GM13977 (cell line): ENCODE results near the gene UBC.
"Not testable (repeated sequence)": the region's sequence is repeated elsewhere in the genome, so short reads cannot be mapped to it uniquely, and the experiment has no call there.

Source experiments
- DNase-seq: peaks from one replicate; pipeline ENCODE4 v3.0.0; 2012; ENCODE audit warnings: low spot score
- in situ Hi-C: fragments of 300-500 bp; cut with MboI; formaldehyde crosslinking; loops from one replicate; pipeline ENCODE4 v1.12.0; 2022; ENCODE audit warnings: low sequenced_read_pairs, low pct_unique_long_range_greater_than_20kb, mixed read lengths, inconsistent platforms; ENCODE audit not compliant: unreplicated experiment
- TF ChIP-seq, protein P1 (sequence below): IDR thresholded peaks from 2 replicates; pipeline ENCODE4 v1.5.1; 2012; ENCODE audit warnings: mild to moderate bottlenecking, control low read depth; ENCODE audit not compliant: insufficient read depth; ENCODE audit errors: extremely low read depth, missing control alignments

Gene UBC

GRCh38 chr12:124898200-124898922 is 16.1 kb downstream of the UBC start:
- in situ Hi-C loops = no loop called here
- DNase-seq = peak; percentile 50
- TF ChIP-seq, protein P1, sequence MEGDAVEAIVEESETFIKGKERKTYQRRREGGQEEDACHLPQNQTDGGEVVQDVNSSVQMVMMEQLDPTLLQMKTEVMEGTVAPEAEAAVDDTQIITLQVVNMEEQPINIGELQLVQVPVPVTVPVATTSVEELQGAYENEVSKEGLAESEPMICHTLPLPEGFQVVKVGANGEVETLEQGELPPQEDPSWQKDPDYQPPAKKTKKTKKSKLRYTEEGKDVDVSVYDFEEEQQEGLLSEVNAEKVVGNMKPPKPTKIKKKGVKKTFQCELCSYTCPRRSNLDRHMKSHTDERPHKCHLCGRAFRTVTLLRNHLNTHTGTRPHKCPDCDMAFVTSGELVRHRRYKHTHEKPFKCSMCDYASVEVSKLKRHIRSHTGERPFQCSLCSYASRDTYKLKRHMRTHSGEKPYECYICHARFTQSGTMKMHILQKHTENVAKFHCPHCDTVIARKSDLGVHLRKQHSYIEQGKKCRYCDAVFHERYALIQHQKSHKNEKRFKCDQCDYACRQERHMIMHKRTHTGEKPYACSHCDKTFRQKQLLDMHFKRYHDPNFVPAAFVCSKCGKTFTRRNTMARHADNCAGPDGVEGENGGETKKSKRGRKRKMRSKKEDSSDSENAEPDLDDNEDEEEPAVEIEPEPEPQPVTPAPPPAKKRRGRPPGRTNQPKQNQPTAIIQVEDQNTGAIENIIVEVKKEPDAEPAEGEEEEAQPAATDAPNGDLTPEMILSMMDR = peak; percentile 82

DNA sequence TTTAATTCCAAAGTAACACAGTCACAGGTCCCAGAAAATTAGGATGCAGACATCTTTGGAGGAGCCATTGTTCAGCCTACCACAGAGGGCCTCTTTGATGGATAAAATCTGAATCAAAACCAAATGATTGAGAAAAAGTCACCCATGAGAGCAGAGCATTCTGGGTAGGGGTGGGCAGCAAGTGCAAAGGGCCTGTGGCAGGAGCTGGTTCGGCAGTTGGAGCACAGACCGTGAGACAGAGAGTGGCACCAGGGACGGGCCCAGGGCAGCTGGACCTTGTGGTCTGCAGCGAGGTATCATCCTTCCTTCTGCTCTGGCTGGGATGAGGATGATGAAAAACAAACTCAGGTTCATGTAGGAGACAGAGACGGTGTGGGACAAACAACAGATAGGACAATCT is 18.0 kb downstream of the UBC start:
- TF ChIP-seq, protein P1 = no peak
- no peak for DNase-seq
- in situ Hi-C loops = no loop called here

GRCh38 chr12:124893792-124894516 is 20.5 kb downstream of the UBC start:
- TF ChIP-seq, protein P1 = no peak
- DNase-seq = no peak
- in situ Hi-C loops = no loop called here

DNA sequence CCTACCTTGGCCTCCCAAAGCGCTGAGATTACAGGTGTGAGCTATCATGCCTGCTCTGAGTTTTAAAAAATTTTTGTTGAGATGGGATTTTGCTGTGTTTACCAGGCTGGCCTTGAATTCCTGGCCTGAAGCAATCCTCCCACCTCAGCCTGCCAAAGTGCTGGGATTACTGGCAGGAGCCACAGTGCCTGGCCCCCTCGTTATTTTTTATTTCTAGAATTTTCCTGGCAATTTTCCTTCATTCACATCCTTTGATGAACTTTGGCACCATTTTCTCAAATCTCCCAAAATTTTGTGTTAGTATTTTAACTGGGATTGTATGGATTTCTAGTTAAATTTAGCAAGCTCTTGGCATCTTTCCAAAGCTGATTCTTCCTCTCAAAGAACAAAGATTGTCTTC is 26.2 kb downstream of the UBC start:
- TF ChIP-seq, protein P1 = no peak
- in situ Hi-C loops = no loop called here
- DNase-seq = no peak

GRCh38 chr12:124887766-124888165 is 26.7 kb downstream of the UBC start:
- in situ Hi-C loops = not testable (repeated sequence)

DNA sequence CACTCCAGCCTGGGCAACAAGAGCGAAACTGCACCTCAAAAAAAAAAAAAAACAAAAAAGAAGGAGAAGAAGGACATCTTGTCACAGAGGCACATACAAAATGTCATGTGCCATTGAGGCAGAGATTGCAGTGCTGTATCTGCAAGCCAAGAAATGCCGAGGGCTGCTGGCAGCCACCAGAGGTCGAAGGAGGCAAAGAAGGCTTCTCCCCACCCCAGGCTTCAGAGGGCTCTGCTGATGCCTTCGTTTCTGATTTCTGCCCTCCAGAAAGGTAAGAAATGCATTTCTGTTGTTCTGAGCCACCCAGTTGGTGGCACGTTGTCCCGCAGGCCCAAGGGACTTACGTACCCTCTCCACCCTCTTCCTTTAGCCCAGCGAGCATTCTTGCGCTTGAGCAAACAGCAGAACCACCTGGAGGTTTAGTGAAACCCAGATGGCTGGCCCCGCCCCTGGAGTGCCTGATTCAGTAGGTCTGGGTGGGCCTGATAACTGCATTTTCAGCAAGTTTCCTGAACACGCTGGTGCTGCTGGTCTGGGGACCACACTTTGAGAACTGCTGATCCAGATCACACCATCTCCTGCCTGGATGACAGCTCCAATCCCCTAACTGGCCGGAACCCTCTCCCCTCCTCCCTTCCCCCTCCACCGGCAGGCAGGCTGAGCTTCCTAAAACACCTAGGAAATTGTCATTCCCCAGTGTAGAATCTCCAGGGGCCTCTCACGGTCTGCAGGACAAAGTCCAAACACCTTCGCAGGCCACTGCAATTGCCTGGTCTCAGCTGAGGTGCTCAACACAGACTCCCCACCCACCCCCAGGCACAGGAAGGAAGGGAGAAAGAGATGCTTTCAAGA is 29.6 kb downstream of the UBC start:
- in situ Hi-C loops = no loop called here
- DNase-seq = no peak
- TF ChIP-seq, protein P1 = peak; percentile 11

More at GRCh38 chr12:124887766-124888165, 26.7 kb downstream of the UBC start:
- DNase-seq = not testable (repeated sequence)
